Measurements from ENCODE around the gene CRYBG1.
"Not testable (repeated sequence)": the region's sequence is repeated elsewhere in the genome, so short reads cannot be mapped to it uniquely, and the experiment has no call there.

CRYBG1 gene

GRCh38 chr6:106363401-106364138 is 3.1 kb downstream of the CRYBG1 start:
- intact Hi-C loops (cut with DNase I) = no loop called here

GRCh38 chr6:106369739-106370138 is 9.2 kb downstream of the CRYBG1 start:
- intact Hi-C loops (cut with DNase I) = no loop called here
- no peak for DNase-seq

More at GRCh38 chr6:106363401-106364138, 3.1 kb downstream of the CRYBG1 start:
- DNase-seq = no peak

- intact Hi-C loops (cut with DNase I) = no loop called here
Observed at GRCh38 chr6:106370639-106371038, 10.1 kb downstream of the CRYBG1 start.

GRCh38 chr6:106372838-106373501 is 12.5 kb downstream of the CRYBG1 start:
- intact Hi-C loops (cut with DNase I) = no loop called here
- DNase-seq = no peak

More at GRCh38 chr6:106370639-106371038, 10.1 kb downstream of the CRYBG1 start:
- no peak for DNase-seq

- intact Hi-C loops (cut with DNase I) = no loop called here
- DNase-seq = no peak
Observed at GRCh38 chr6:106373502-106374239, 13.2 kb downstream of the CRYBG1 start.

- intact Hi-C loops (cut with DNase I) = no loop called here
- DNase-seq = no peak
Observed at GRCh38 chr6:106377061-106377540, 16.6 kb downstream of the CRYBG1 start.

GRCh38 chr6:106379951-106380350 is 19.4 kb downstream of the CRYBG1 start:
- intact Hi-C loops (cut with DNase I) = no loop called here
- DNase-seq = no peak

GRCh38 chr6:106380407-106380806 is 19.9 kb downstream of the CRYBG1 start:
- intact Hi-C loops (cut with DNase I) = no loop called here
- no peak for DNase-seq

- intact Hi-C loops (cut with DNase I) = no loop called here
- no peak for DNase-seq
Observed at GRCh38 chr6:106381223-106381622, 20.7 kb downstream of the CRYBG1 start.

GRCh38 chr6:106381881-106382280 is 21.4 kb downstream of the CRYBG1 start:
- no peak for DNase-seq
- intact Hi-C loops (cut with DNase I) = no loop called here

GRCh38 chr6:106383573-106383972 is 23.1 kb downstream of the CRYBG1 start:
- intact Hi-C loops (cut with DNase I) = no loop called here
- no peak for DNase-seq

GRCh38 chr6:106385530-106385929 is 25.0 kb downstream of the CRYBG1 start:
- no peak for DNase-seq
- intact Hi-C loops (cut with DNase I) = no loop called here

GRCh38 chr6:106387875-106388274 is 27.4 kb downstream of the CRYBG1 start:
- intact Hi-C loops (cut with DNase I) = no loop called here
- no peak for DNase-seq

GRCh38 chr6:106390088-106390487 is 29.6 kb downstream of the CRYBG1 start:
- intact Hi-C loops (cut with DNase I) = no loop called here
- DNase-seq = no peak

- intact Hi-C loops (cut with DNase I) = no loop called here
- DNase-seq = no peak
Observed at GRCh38 chr6:106396426-106397220, 36.1 kb downstream of the CRYBG1 start.

GRCh38 chr6:106397431-106397830 is 36.9 kb downstream of the CRYBG1 start:
- intact Hi-C loops (cut with DNase I) = no loop called here

GRCh38 chr6:106398621-106399020 is 38.1 kb downstream of the CRYBG1 start:
- no peak for DNase-seq

More at GRCh38 chr6:106397431-106397830, 36.9 kb downstream of the CRYBG1 start:
- no peak for DNase-seq

GRCh38 chr6:106405044-106405443 is 44.5 kb downstream of the CRYBG1 start:
- intact Hi-C loops (cut with DNase I); DNase-seq: not testable (repeated sequence)

More at GRCh38 chr6:106398621-106399020, 38.1 kb downstream of the CRYBG1 start:
- intact Hi-C loops (cut with DNase I) = no loop called here

- intact Hi-C loops (cut with DNase I) = no loop called here
- no peak for DNase-seq
Observed at GRCh38 chr6:106411056-106411455, 50.5 kb downstream of the CRYBG1 start.

All from head of caudate nucleus (tissue), 42 donors.